Activated CD4-positive, alpha-beta T cell treated with anti-CD3 and anti-CD28 coated beads for 36 hours (primary cell): ENCODE results near the gene FZD2. TPM values are rescaled to one million over a fixed set of nuclear protein-coding genes. Genes with fewer than 3 reads are reported as not detected.
"Not testable (repeated sequence)": the region's sequence is repeated elsewhere in the genome, so short reads cannot be mapped to it uniquely, and the experiment has no call there.

ENCODE experiments used
- ATAC-seq: fragments of 200-7000 bp; cut with Tn5 transposase; one replicate; pipeline ENCODE4 v1.10.0; 2021; ENCODE audit warnings: mild to moderate bottlenecking, moderate library complexity
- CTCF ChIA-PET: fragments of 350-600 bp; sonication (Branson Sonifier 250); formaldehyde crosslinking; loops from one replicate; lab custom pipeline; 2021; ENCODE audit warnings: antibody characterized with exemption; lab: Charles Lee
- POLR2A ChIA-PET: fragments of 350-600 bp; sonication (Branson Sonifier 250); formaldehyde crosslinking; loops from one replicate; lab custom pipeline; 2021; ENCODE audit warnings: antibody characterized with exemption, inconsistent platforms; lab: Charles Lee
- DNase-seq: peaks from one replicate; pipeline ENCODE4 v3.0.0-alpha.2; 2020
- H3K27ac Mint-ChIP-seq: one replicate; pipeline ENCODE4 v1.8.0; 2021; ENCODE audit warnings: mixed read lengths
- H3K27me3 Mint-ChIP-seq: one replicate; pipeline ENCODE4 v1.8.0; 2021; ENCODE audit warnings: mixed read lengths
- H3K36me3 Mint-ChIP-seq: one replicate; pipeline ENCODE4 v1.8.0; 2021; ENCODE audit warnings: low read depth, mixed read lengths
- H3K4me1 Mint-ChIP-seq: one replicate; pipeline ENCODE4 v1.8.0; 2021; ENCODE audit warnings: mixed read lengths
- H3K4me3 Mint-ChIP-seq: one replicate; pipeline ENCODE4 v1.8.0; 2021; ENCODE audit warnings: mild to moderate bottlenecking, moderate library complexity, mixed read lengths
- H3K9me3 Mint-ChIP-seq: one replicate; pipeline ENCODE4 v1.8.0; 2021; ENCODE audit warnings: low read depth, mixed read lengths
- intact Hi-C, 2 experiments: fragments of 100-400 bp; cut with DNase I in 1 of 2; cut with micrococcal nuclease in 1 of 2; formaldehyde crosslinking; loops; one replicate each; pipeline versions ENCODE4 v1.14.2 to v1.15.1; 2022 to 2024; cut with DNase I, micrococcal nuclease
- total RNA-seq, 2 experiments: library from RNA; stranded (reverse); gene quantifications; one replicate each; pipeline ENCODE4 v1.2.3, GENCODE V29; 2021

The FZD2 gene
- total RNA-seq, 2 experiments from 2014 or later = 0.07 to 0.09 TPM

GRCh38 chr17:44533533-44534246 is 23.6 kb upstream of the FZD2 start:
- H3K27me3 Mint-ChIP-seq = no peaks in the 10 kb centered on the region
- ATAC-seq (peak; percentile 97), DNase-seq (peak; percentile 95)
- no peaks in the 10 kb centered on the region for H3K9me3 Mint-ChIP-seq
- H3K4me3 Mint-ChIP-seq = no peak overlapping the region
- ChIA-PET POLR2A (interaction anchor here (0.5 kb wide), 1 partner anchor 33 kb away, joined by 6 read pairs; no protein-coding TSS in a partner anchor), CTCF (interaction anchor here (0.6 to 3.2 kb wide), 22 partner anchors 11 to 844 kb away, joined by 3 to 30 read pairs (median 4); partner anchors contain the start of gene FMNL1)
- H3K4me1 Mint-ChIP-seq = peaks cover 8% of the 10 kb centered on the region
- peak overlapping the region; percentile 33 for H3K27ac Mint-ChIP-seq
- no peaks in the 10 kb centered on the region for H3K36me3 Mint-ChIP-seq
- intact Hi-C loops = loop anchor here (1.0 to 5.0 kb wide), 6 partner anchors 103 to 334 kb away; partner anchors contain the start of gene ADAM11 (in 1 of the 2)

DNA sequence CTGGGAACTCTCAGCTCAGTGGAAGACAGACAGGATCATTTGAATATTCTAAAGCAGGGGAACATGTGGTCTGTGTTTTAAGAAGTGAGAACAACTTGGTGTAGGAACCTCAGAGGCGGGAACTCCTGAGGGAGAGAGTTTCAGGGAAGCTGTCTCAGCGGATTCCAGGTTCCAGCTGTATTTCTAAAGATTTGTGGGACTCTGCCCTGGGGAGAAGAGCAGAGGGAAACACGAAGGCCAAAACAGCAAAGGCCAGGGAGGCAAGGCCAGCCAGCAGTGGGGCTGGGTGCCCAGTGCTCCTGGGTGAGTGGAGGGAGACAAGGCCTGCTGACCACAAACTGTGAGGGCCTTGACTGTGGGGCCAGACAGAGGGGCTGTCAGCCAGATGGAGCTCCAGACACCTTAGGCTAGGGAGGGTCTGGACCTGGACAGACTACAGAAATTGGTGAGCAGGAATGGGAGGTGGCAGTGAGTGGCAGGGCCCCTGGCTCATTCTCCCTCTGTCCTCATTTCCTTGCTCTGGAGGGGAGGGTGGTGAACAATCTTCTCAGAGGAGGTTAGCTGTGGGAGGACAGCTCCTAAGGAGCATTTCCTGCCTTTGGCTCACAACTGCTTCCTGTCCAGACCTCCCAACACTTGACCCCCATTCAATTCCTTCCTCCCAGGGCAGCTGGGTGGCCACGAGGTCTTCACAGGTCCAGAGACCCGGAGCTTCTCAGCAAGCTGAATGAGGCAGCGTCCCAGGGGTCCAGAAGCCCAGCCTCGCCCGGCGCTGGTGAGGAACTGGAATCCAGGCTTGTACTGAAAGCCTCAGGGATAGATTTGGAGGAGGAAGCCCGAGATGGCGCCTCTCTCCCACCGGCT is 21.0 kb upstream of the FZD2 start:
- intact Hi-C loops = no loop called here
- no peak overlapping the region for H3K4me3 Mint-ChIP-seq
- H3K27ac Mint-ChIP-seq = no peak overlapping the region
- no peaks in the 10 kb centered on the region for H3K9me3 Mint-ChIP-seq
- H3K4me1 Mint-ChIP-seq = peaks cover 8% of the 10 kb centered on the region
- no peaks in the 10 kb centered on the region for H3K36me3 Mint-ChIP-seq
- DNase-seq (no peak), ATAC-seq (no peak)
- peaks cover 5% of the 10 kb centered on the region for H3K27me3 Mint-ChIP-seq
- CTCF ChIA-PET = interaction anchor here (0.8 to 1.1 kb wide), 6 partner anchors 10 to 828 kb away, joined by 3 to 4 read pairs (median 3); no protein-coding TSS in a partner anchor
- POLR2A ChIA-PET = no interaction called here

- DNase-seq, POLR2A ChIA-PET, H3K4me3 Mint-ChIP-seq, H3K27me3 Mint-ChIP-seq, intact Hi-C loops, H3K4me1 Mint-ChIP-seq, H3K9me3 Mint-ChIP-seq, ATAC-seq, H3K27ac Mint-ChIP-seq, H3K36me3 Mint-ChIP-seq: not testable (repeated sequence)
- CTCF ChIA-PET = interaction anchor here (1.0 kb wide), 1 partner anchor 14 kb away, joined by 4 read pairs; no protein-coding TSS in a partner anchor
Measured at GRCh38 chr17:44537922-44538321, 19.4 kb upstream of the FZD2 start.

GRCh38 chr17:44539673-44540072 is 17.6 kb upstream of the FZD2 start:
- no peak overlapping the region for H3K27ac Mint-ChIP-seq
- ATAC-seq (no peak), DNase-seq (no peak)
- H3K4me1 Mint-ChIP-seq = no peaks in the 10 kb centered on the region
- no peaks in the 10 kb centered on the region for H3K36me3 Mint-ChIP-seq
- intact Hi-C loops = no loop called here
- POLR2A ChIA-PET = no interaction called here
- peaks cover 15% of the 10 kb centered on the region for H3K27me3 Mint-ChIP-seq
- H3K4me3 Mint-ChIP-seq = no peak overlapping the region
- CTCF ChIA-PET = interaction anchor here (0.6 kb wide), 2 partner anchors 61 to 232 kb away, joined by 3 read pairs; no protein-coding TSS in a partner anchor
- H3K9me3 Mint-ChIP-seq = no peaks in the 10 kb centered on the region

GRCh38 chr17:44540246-44541084 is 16.8 kb upstream of the FZD2 start:
- ATAC-seq (no peak), DNase-seq (no peak)
- intact Hi-C loops = no loop called here
- Mint-ChIP-seq H3K4me3 (no peak overlapping the region), H3K9me3 (no peaks in the 10 kb centered on the region), H3K27ac (no peak overlapping the region), H3K4me1 (no peaks in the 10 kb centered on the region), H3K36me3 (no peaks in the 10 kb centered on the region), H3K27me3 (peaks cover 16% of the 10 kb centered on the region)
- CTCF ChIA-PET = interaction anchor here (0.6 kb wide), 1 partner anchor 232 kb away, joined by 3 read pairs; no protein-coding TSS in a partner anchor
- POLR2A ChIA-PET = no interaction called here

DNA sequence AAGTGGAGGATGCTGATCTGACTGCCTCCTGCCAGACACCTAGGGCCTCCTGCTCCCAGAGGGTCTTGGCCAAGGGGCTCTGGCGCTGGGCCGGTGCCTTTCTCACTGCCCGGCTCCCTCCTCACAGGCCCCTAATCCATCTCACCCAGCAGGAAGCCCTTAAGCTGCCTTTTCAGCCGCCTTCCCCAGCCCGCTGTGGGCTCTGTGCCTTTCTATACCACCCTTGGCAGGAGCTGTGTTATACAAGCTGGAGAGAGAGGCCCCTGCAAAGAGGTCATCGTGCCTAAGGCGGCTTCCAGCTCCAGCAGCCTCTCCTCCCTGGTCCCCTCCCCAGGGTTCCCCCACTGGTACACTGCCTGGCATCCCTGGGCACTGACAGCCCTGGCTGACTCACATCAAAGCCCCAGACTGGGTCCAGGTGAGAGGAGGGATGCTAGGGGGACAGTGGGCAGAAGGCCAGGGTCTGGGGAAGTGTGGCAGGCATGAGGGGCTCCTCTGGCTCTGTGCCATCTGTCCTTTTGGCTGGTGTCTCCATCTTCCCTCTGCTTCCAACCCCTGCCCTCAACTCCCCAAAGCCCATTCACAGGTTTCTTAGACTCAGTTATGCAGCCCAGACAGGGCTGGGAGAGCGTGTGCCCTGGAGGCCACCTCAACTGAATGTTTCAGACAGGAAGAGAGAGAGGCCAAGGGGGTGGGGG is 15.3 kb upstream of the FZD2 start:
- ChIA-PET CTCF (interaction anchor here (0.8 to 1.5 kb wide), 2 partner anchors 10 to 94 kb away, joined by 3 to 4 read pairs; no protein-coding TSS in a partner anchor), POLR2A (no interaction called here)
- H3K27ac Mint-ChIP-seq = no peak overlapping the region
- H3K4me3 Mint-ChIP-seq = no peak overlapping the region
- DNase-seq = no peak
- ATAC-seq = no peak
- H3K27me3 Mint-ChIP-seq = peaks cover 16% of the 10 kb centered on the region
- H3K4me1 Mint-ChIP-seq = no peaks in the 10 kb centered on the region
- no peaks in the 10 kb centered on the region for H3K36me3 Mint-ChIP-seq
- no peaks in the 10 kb centered on the region for H3K9me3 Mint-ChIP-seq
- intact Hi-C loops = no loop called here

- Mint-ChIP-seq H3K27me3 (peaks cover 16% of the 10 kb centered on the region), H3K9me3 (no peaks in the 10 kb centered on the region), H3K4me1 (no peaks in the 10 kb centered on the region), H3K27ac (peak overlapping the region; percentile 24), H3K36me3 (no peaks in the 10 kb centered on the region), H3K4me3 (no peak overlapping the region)
- ChIA-PET POLR2A (no interaction called here), CTCF (interaction anchor here (4.0 kb wide), 1 partner anchor 9 kb away, joined by 21 read pairs; no protein-coding TSS in a partner anchor)
- DNase-seq (no peak), ATAC-seq (no peak)
- intact Hi-C loops = no loop called here
Measured at GRCh38 chr17:44543213-44543904, 13.9 kb upstream of the FZD2 start.

- Mint-ChIP-seq H3K27ac (peak overlapping the region; percentile 24), H3K36me3 (no peaks in the 10 kb centered on the region), H3K4me1 (no peaks in the 10 kb centered on the region), H3K27me3 (peaks cover 16% of the 10 kb centered on the region), H3K9me3 (no peaks in the 10 kb centered on the region), H3K4me3 (no peak overlapping the region)
- DNase-seq (no peak), ATAC-seq (no peak)
- ChIA-PET POLR2A (no interaction called here), CTCF (interaction anchor here (4.0 kb wide), 1 partner anchor 10 kb away, joined by 21 read pairs; no protein-coding TSS in a partner anchor)
- intact Hi-C loops = no loop called here
Measured at GRCh38 chr17:44543905-44544523, 13.3 kb upstream of the FZD2 start.

- Mint-ChIP-seq H3K36me3 (no peaks in the 10 kb centered on the region), H3K9me3 (no peaks in the 10 kb centered on the region), H3K27me3 (peaks cover 15% of the 10 kb centered on the region), H3K27ac (no peak overlapping the region), H3K4me1 (no peaks in the 10 kb centered on the region), H3K4me3 (no peak overlapping the region)
- POLR2A ChIA-PET = interaction anchor here (0.7 kb wide), 1 partner anchor 7 kb away, joined by 4 read pairs; no protein-coding TSS in a partner anchor
- CTCF ChIA-PET = interaction anchor here (0.6 to 4.0 kb wide), 4 partner anchors 10 to 637 kb away, joined by 3 to 21 read pairs (median 4); no protein-coding TSS in a partner anchor
- no peak for DNase-seq
- intact Hi-C loops = no loop called here
- ATAC-seq = no peak
Measured at GRCh38 chr17:44546671-44547606, 10.3 kb upstream of the FZD2 start.
